Measurements from ENCODE around the gene ERBB2.

The ERBB2 gene

DNA sequence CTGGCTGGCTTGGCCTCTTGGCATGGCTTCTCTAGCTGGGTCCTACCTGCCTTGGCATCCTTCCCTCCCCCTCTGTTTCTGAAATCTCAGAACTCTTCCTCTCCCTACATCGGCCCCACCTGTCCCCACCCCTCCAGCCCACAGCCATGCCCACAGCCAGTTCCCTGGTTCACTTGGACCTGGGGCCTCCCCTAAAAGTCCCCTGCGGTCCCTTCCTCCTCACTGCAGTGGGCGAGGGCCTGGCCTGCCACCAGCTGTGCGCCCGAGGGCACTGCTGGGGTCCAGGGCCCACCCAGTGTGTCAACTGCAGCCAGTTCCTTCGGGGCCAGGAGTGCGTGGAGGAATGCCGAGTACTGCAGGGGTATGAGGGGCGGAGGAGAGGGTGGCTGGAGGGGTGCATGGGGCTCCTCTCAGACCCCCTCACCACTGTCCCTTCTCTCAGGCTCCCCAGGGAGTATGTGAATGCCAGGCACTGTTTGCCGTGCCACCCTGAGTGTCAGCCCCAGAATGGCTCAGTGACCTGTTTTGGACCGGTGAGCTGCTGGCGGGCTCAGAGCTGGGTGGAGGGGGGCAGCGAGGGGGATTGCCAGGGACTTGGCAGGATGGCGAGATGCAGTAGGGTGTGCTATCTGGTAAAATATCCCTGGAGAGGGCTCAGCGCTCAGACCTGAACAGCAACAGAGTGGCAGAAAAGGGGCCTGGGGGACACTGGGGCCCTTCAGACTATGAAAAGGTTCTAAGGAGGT lies 16.4 kb downstream of the ERBB2 start:
- no peak for DNase-seq (ENCODE audit: low read depth)
- no peak for TF ChIP-seq CTCF (IDR thresholded peaks at IDR 0.05; ENCODE audit: insufficient read depth, low read depth, low read length, missing control alignments)
- H3K4me3 ChIP-seq (ENCODE audit: low read length) = no peak overlapping the region

DNA sequence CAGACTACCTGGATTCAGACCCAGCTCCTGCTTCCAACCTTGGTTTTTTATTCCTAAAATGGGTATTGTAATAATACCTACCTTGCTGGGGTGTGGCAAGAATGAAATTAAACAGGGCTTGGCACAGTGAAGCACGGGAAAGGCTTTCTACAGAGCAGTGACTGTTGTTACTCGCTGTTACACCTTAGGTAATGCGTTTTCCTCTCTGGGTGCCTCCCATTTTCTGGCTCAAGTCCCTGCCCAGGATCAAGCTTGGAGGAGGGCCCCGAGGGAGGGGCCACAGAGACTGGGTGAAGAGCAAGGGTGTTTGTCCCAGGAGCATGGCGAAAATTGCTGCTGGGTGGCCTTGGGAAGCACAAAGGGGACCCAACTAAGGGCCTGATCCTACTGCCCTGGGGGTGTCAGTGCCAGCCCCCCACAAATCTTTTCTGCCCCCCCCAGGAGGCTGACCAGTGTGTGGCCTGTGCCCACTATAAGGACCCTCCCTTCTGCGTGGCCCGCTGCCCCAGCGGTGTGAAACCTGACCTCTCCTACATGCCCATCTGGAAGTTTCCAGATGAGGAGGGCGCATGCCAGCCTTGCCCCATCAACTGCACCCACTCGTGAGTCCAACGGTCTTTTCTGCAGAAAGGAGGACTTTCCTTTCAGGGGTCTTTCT lies 17.1 kb downstream of the ERBB2 start:
- H3K4me3 ChIP-seq (ENCODE audit: low read length) = no peak overlapping the region
- DNase-seq (ENCODE audit: low read depth) = peak; percentile 84
- TF ChIP-seq CTCF (IDR thresholded peaks at IDR 0.05; ENCODE audit: insufficient read depth, low read depth, low read length, missing control alignments) = no peak

DNA sequence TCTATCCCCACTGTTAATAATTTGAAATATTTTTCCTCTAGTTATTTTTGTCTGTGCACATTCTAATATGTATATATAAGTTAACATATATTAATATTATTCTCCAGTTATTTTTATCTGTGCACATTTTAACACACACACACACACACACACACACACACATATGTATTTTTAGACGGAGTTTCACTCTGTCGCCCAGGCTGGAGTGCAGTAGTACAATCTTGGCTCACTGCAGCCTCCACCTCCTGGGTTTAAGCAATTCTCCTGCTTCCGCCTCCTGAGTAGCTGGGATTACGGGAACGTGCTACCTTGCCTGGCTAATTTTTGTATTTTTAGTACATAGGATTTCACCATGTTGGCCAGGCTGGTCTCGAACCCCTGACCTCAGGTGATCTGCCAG lies 17.8 kb downstream of the ERBB2 start:
- no peak for TF ChIP-seq CTCF (IDR thresholded peaks at IDR 0.05; ENCODE audit: insufficient read depth, low read depth, low read length, missing control alignments)

DNA sequence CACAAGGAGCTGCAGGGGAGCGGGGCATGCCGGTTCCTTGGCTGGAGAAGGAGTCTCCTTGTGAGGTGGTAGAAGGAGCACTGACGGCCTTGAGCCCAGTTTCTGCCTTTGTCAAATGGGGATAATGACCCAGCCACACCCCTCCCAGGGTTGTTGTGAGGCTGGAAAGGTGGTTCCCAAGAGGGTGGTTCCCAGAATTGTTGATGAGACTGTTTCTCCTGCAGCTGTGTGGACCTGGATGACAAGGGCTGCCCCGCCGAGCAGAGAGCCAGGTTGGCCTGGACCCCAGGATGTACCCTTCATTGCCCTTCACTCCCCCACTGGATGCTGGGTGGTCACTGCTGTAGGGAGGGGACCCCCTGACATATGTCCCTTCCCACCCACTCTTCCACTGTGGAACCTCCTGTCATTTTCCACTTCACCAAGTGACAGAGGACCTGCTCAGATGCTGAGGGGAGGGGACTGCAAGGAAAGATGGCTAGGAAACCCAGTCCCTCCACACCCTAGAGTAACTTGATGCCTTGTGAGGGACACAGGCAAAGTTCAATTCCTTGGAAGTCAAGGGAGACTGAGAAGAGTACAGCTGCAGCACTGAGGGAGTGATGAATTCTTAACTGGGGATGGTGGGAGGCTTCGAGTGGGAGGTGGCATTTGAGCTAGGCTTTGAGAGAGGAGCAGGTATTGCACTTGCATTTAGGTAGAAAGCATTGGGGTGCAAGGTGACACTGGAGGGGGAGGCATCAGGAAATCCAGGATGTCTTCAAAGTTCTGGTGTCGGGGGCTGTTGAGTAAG lies 19.9 kb downstream of the ERBB2 start:
- no peak for TF ChIP-seq CTCF (IDR thresholded peaks at IDR 0.05; ENCODE audit: insufficient read depth, low read depth, low read length, missing control alignments)
- no peak overlapping the region for H3K4me3 ChIP-seq (ENCODE audit: low read length)
- DNase-seq (ENCODE audit: low read depth) = no peak

More for the DNA sequence above, 17.8 kb downstream of the ERBB2 start:
- no peak for DNase-seq (ENCODE audit: low read depth)
- no peak overlapping the region for H3K4me3 ChIP-seq (ENCODE audit: low read length)

GRCh38 chr17:39722104-39722503 lies 22.2 kb downstream of the ERBB2 start:
- no peak for TF ChIP-seq CTCF (IDR thresholded peaks at IDR 0.05; ENCODE audit: insufficient read depth, low read depth, low read length, missing control alignments)
- DNase-seq (ENCODE audit: low read depth) = no peak
- H3K4me3 ChIP-seq (ENCODE audit: low read length) = no peak overlapping the region

- no peak for TF ChIP-seq CTCF (IDR thresholded peaks at IDR 0.05; ENCODE audit: insufficient read depth, low read depth, low read length, missing control alignments)
- peak; percentile 23 for DNase-seq (ENCODE audit: low read depth)
Observed at GRCh38 chr17:39722965-39723848, 23.3 kb downstream of the ERBB2 start.

More at GRCh38 chr17:39722965-39723848, 23.3 kb downstream of the ERBB2 start:
- H3K4me3 ChIP-seq (ENCODE audit: low read length) = no peak overlapping the region

Measured in epithelial cell of esophagus (primary cell).